Adipocyte (in vitro differentiated cells): ENCODE results near the gene CHRNA4.

Source experiments
- DNase-seq: peaks from one replicate; pipeline ENCODE4 v3.0.0-alpha.2; 2015; ENCODE audit warnings: low read depth
- H3K27me3 ChIP-seq: replicated peaks from 2 replicates; pipeline ENCODE4 v1.7.0; 2013; ENCODE audit warnings: mild to moderate bottlenecking, low read length, moderate library complexity; ENCODE audit not compliant: control insufficient read depth, insufficient read depth
- H3K36me3 ChIP-seq: 2 replicates; pipeline ENCODE4 v1.7.0; 2013; ENCODE audit warnings: low read length, mild to moderate bottlenecking, moderate library complexity; ENCODE audit not compliant: control insufficient read depth, insufficient read depth, severe bottlenecking
- H3K4me1 ChIP-seq: 2 replicates; pipeline ENCODE4 v1.7.0; 2013; ENCODE audit warnings: mild to moderate bottlenecking, low read length, moderate library complexity; ENCODE audit not compliant: control insufficient read depth, insufficient read depth
- H3K4me3 ChIP-seq: 2 replicates; pipeline ENCODE4 v1.7.0; 2013; ENCODE audit warnings: mild to moderate bottlenecking, low read length, moderate library complexity
- H3K9ac ChIP-seq: 2 replicates; pipeline ENCODE4 v1.7.0; 2013; ENCODE audit warnings: mild to moderate bottlenecking, low read length, moderate library complexity
- H3K9me3 ChIP-seq: 2 replicates; pipeline ENCODE4 v1.7.0; 2013; ENCODE audit warnings: mild to moderate bottlenecking, low read length, moderate library complexity; ENCODE audit not compliant: control insufficient read depth

CHRNA4 gene

GRCh38 chr20:63317061-63317460 lies 44.1 kb downstream of the CHRNA4 start:
- H3K36me3 ChIP-seq, result no peaks in the 10 kb centered on the region
- no peak overlapping the region for H3K9ac ChIP-seq
- H3K27me3 ChIP-seq, result peaks cover 25% of the 10 kb centered on the region
- no peaks in the 10 kb centered on the region for H3K9me3 ChIP-seq
- no peak for DNase-seq
- no peaks in the 10 kb centered on the region for H3K4me1 ChIP-seq
- H3K4me3 ChIP-seq, result no peak overlapping the region

- DNase-seq, result no peak
- Histone ChIP-seq H3K9ac (no peak overlapping the region), H3K27me3 (peaks cover 25% of the 10 kb centered on the region), H3K9me3 (no peaks in the 10 kb centered on the region), H3K4me1 (no peaks in the 10 kb centered on the region), H3K36me3 (no peaks in the 10 kb centered on the region), H3K4me3 (no peak overlapping the region)
Measured at GRCh38 chr20:63316502-63316921, 44.6 kb downstream of the CHRNA4 start.

- Histone ChIP-seq H3K9me3 (no peaks in the 10 kb centered on the region), H3K27me3 (peaks cover 25% of the 10 kb centered on the region), H3K36me3 (no peaks in the 10 kb centered on the region), H3K4me3 (no peak overlapping the region), H3K4me1 (no peaks in the 10 kb centered on the region), H3K9ac (no peak overlapping the region)
- no peak for DNase-seq
Measured at GRCh38 chr20:63315731-63316491, 45.2 kb downstream of the CHRNA4 start.

GRCh38 chr20:63315240-63315689 lies 45.9 kb downstream of the CHRNA4 start:
- Histone ChIP-seq H3K9me3 (no peaks in the 10 kb centered on the region), H3K36me3 (no peaks in the 10 kb centered on the region), H3K27me3 (peaks cover 29% of the 10 kb centered on the region), H3K4me1 (no peaks in the 10 kb centered on the region), H3K4me3 (no peak overlapping the region), H3K9ac (no peak overlapping the region)
- DNase-seq, result no peak

- no peak for DNase-seq
- Histone ChIP-seq H3K4me3 (no peak overlapping the region), H3K36me3 (no peaks in the 10 kb centered on the region), H3K27me3 (peaks cover 27% of the 10 kb centered on the region), H3K4me1 (no peaks in the 10 kb centered on the region), H3K9me3 (no peaks in the 10 kb centered on the region), H3K9ac (no peak overlapping the region)
Measured at GRCh38 chr20:63314566-63315239, 46.4 kb downstream of the CHRNA4 start.

- Histone ChIP-seq H3K9me3 (no peaks in the 10 kb centered on the region), H3K4me3 (no peak overlapping the region), H3K9ac (no peak overlapping the region), H3K4me1 (no peaks in the 10 kb centered on the region), H3K27me3 (peaks cover 20% of the 10 kb centered on the region), H3K36me3 (no peaks in the 10 kb centered on the region)
- DNase-seq, result no peak
Measured at GRCh38 chr20:63314015-63314471, 47.1 kb downstream of the CHRNA4 start.

- H3K36me3 ChIP-seq, result no peaks in the 10 kb centered on the region
- DNase-seq, result no peak
- no peaks in the 10 kb centered on the region for H3K9me3 ChIP-seq
- H3K4me3 ChIP-seq, result no peak overlapping the region
- H3K4me1 ChIP-seq, result no peaks in the 10 kb centered on the region
- no peak overlapping the region for H3K9ac ChIP-seq
- peaks cover 23% of the 10 kb centered on the region for H3K27me3 ChIP-seq
Measured at GRCh38 chr20:63313349-63314014, 47.7 kb downstream of the CHRNA4 start.

- H3K4me1 ChIP-seq, result no peaks in the 10 kb centered on the region
- no peaks in the 10 kb centered on the region for H3K9me3 ChIP-seq
- H3K27me3 ChIP-seq, result peaks cover 30% of the 10 kb centered on the region
- H3K9ac ChIP-seq, result no peak overlapping the region
- H3K36me3 ChIP-seq, result no peaks in the 10 kb centered on the region
- no peak overlapping the region for H3K4me3 ChIP-seq
- DNase-seq, result no peak
Measured at GRCh38 chr20:63312690-63313348, 48.3 kb downstream of the CHRNA4 start.

- Histone ChIP-seq H3K27me3 (peaks cover 33% of the 10 kb centered on the region), H3K4me3 (no peak overlapping the region), H3K9me3 (no peaks in the 10 kb centered on the region), H3K9ac (no peak overlapping the region), H3K4me1 (no peaks in the 10 kb centered on the region), H3K36me3 (no peaks in the 10 kb centered on the region)
- no peak for DNase-seq
Measured at GRCh38 chr20:63312273-63312672, 48.9 kb downstream of the CHRNA4 start.

GRCh38 chr20:63311833-63312243 lies 49.3 kb downstream of the CHRNA4 start:
- Histone ChIP-seq H3K9ac (no peak overlapping the region), H3K4me1 (no peaks in the 10 kb centered on the region), H3K36me3 (no peaks in the 10 kb centered on the region), H3K4me3 (no peak overlapping the region), H3K27me3 (peaks cover 33% of the 10 kb centered on the region), H3K9me3 (no peaks in the 10 kb centered on the region)
- no peak for DNase-seq
